HG02970 (cell line): ENCODE measurements around the gene LHFPL3.

ENCODE experiments used
- ATAC-seq: cut with Tn5 transposase; IDR thresholded peaks from one replicate; pipeline ENCODE4 v1.9.1; 2021; ENCODE audit warnings: mild to moderate bottlenecking, moderate library complexity, moderate number of reproducible peaks; ENCODE audit not compliant: unreplicated experiment, low FRiP score

Gene LHFPL3

DNA sequence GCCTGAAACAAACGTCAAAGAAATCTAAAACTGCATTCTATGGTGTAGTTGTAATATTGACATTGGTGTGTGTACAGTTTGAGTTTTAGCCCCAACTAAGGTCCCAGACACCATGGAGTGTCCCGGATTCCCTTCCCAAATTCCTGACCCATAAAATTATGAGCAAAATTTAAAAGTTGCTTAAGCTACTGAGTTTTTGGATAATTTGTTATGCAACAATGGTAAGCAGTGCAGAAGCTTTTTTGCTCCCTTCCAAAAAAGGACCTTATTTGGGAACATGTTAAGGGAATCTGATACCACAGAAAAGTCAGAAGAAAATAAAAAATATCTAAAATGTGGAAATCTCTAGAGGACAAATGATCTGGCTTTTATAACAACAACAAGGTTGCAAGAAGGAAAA lies 622.4 kb downstream of the LHFPL3 start:
- ATAC-seq = no peak

DNA sequence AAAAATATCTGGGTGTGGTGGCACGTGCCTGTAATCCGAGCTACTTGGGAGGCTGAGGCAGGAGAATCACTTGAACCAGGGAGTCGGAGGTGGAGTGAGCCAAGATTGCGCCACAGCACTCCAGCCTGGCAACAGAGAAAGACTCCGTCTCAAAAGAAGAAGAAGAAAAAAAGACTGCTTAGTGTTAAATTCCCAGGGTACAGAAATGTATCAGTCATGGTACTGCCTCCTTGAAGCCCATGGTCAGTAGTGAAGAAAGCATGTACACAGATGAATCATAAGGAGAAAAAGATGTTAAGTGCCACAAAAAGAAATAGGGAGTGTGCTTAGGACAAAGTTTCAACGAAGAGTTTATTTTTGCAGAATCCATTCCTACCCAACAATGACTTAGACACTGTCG lies 623.1 kb downstream of the LHFPL3 start:
- no peak for ATAC-seq

DNA sequence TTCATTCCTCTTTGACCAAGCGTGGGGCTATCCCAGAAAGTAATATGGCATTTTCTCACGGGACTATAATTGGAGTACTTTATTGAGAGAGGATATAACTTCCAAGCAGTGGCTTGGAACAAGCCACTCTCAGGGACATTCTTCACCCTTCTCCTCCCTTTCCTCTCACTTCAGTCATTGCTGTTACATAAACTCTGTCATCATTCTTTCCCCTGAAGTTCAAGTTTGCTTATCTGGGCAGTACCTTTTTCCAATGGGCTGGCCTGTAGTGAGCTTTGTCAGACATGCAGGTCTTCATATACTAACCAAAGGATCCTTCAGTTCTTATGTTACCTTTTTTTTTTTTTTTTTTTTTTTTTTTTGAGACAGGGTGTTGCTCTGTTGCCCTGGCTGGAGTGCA lies 626.9 kb downstream of the LHFPL3 start:
- ATAC-seq = no peak
